Omental fat pad (tissue), 4 donors: Measurements from ENCODE around the gene SAT2. TPM values are rescaled to one million over a fixed set of nuclear protein-coding genes. Genes with fewer than 3 reads are reported as not detected.

Experiments used
- ATAC-seq: fragments of 150-250 bp; one replicate; pipeline ENCODE4 v1.9.1; 2016; ENCODE audit warnings: mild to moderate bottlenecking, moderate library complexity; ENCODE audit not compliant: low FRiP score
- DNase-seq: peaks from one replicate; pipeline ENCODE4 v3.0.0-alpha.2; 2019; ENCODE audit warnings: low spot score
- total RNA-seq, 4 donors: library from RNA; depleted of rRNA; stranded (reverse); fragments of >200 nt; gene quantifications; one replicate each; pipeline ENCODE4 v1.1.0, GENCODE V29; 2016
- TF ChIP-seq, protein P1 (sequence below), 3 donors: fragments of 450-650 bp; IDR thresholded peaks; one replicate each; pipeline ENCODE4 v1.5.1; 2016 to 2017; ENCODE audit warnings: antibody characterized with exemption in 3 of 3, mild to moderate bottlenecking in 3 of 3, moderate library complexity in 2 of 3

SAT2 gene
- 10 to 100 TPM; 55.5 to 81.3 (median 66.2) TPM for total RNA-seq

GRCh38 chr17:7627250-7628121 lies at the start of gene SAT2:
Gene SAT2, minus strand, starts transcription at chr17:7627821. Its CDS starts 186 bp downstream, at chr17:7627635.
- TF ChIP-seq, protein P1, sequence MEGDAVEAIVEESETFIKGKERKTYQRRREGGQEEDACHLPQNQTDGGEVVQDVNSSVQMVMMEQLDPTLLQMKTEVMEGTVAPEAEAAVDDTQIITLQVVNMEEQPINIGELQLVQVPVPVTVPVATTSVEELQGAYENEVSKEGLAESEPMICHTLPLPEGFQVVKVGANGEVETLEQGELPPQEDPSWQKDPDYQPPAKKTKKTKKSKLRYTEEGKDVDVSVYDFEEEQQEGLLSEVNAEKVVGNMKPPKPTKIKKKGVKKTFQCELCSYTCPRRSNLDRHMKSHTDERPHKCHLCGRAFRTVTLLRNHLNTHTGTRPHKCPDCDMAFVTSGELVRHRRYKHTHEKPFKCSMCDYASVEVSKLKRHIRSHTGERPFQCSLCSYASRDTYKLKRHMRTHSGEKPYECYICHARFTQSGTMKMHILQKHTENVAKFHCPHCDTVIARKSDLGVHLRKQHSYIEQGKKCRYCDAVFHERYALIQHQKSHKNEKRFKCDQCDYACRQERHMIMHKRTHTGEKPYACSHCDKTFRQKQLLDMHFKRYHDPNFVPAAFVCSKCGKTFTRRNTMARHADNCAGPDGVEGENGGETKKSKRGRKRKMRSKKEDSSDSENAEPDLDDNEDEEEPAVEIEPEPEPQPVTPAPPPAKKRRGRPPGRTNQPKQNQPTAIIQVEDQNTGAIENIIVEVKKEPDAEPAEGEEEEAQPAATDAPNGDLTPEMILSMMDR (IDR thresholded peaks at IDR 0.05), result no peak
- DNase-seq (peak; percentile 79), ATAC-seq (peak; percentile 98)

DNA sequence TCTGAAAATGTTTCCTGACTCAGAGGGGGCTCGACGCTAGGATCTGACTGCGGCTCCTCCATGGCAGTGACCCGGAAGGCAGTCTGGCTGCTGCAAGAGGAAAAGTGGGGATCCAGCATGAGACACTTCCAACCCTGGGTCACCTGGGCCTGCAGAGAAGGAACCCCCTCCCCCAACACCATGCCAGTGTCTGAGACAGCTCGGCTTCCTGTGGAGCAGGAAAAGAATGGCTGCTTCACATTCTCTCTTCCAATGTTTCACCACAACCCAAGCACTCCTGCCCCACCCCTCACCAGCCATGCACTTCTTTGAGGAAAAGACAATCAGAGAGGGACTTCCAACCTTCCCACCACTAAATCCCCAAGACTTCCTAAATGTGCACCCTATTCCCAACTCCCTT lies 48.9 kb upstream of the SAT2 start:
- ATAC-seq (no peak), DNase-seq (no peak)
- TF ChIP-seq, protein P1 (IDR thresholded peaks at IDR 0.05), result no peak

- DNase-seq (no peak), ATAC-seq (no peak)
- TF ChIP-seq, protein P1 (IDR thresholded peaks at IDR 0.05), result no peak
These were observed 47.3 kb upstream of the SAT2 start for GRCh38 chr17:7674934-7675333.

DNA sequence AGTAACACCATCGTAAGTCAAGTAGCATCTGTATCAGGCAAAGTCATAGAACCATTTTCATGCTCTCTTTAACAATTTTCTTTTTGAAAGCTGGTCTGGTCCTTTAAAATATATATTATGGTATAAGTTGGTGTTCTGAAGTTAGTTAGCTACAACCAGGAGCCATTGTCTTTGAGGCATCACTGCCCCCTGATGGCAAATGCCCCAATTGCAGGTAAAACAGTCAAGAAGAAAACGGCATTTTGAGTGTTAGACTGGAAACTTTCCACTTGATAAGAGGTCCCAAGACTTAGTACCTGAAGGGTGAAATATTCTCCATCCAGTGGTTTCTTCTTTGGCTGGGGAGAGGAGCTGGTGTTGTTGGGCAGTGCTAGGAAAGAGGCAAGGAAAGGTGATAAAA lies 45.6 kb upstream of the SAT2 start:
- DNase-seq, result no peak
- TF ChIP-seq, protein P1 (IDR thresholded peaks at IDR 0.05), result no peak
- ATAC-seq, result no peak

DNA sequence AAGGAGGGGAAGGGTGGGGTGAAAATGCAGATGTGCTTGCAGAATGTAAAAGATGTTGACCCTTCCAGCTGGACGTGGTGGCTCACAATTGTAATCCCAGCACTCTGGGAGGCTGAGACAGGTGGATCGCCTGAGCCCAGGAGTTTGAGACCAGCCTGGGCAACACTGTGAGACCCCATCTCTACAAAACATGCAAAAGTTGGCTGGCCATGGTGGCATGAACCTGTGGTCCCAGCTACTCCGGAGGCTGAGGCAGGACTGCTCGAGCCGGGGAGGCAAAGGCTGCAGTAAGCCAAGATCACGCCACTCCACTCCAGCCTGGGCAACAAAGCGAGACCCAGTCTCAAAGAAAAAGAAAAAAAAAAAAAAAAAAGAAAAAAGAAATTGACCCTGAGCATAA lies 40.9 kb upstream of the SAT2 start:
- ATAC-seq (no peak), DNase-seq (no peak)
- TF ChIP-seq, protein P1 (IDR thresholded peaks at IDR 0.05), result no peak

DNA sequence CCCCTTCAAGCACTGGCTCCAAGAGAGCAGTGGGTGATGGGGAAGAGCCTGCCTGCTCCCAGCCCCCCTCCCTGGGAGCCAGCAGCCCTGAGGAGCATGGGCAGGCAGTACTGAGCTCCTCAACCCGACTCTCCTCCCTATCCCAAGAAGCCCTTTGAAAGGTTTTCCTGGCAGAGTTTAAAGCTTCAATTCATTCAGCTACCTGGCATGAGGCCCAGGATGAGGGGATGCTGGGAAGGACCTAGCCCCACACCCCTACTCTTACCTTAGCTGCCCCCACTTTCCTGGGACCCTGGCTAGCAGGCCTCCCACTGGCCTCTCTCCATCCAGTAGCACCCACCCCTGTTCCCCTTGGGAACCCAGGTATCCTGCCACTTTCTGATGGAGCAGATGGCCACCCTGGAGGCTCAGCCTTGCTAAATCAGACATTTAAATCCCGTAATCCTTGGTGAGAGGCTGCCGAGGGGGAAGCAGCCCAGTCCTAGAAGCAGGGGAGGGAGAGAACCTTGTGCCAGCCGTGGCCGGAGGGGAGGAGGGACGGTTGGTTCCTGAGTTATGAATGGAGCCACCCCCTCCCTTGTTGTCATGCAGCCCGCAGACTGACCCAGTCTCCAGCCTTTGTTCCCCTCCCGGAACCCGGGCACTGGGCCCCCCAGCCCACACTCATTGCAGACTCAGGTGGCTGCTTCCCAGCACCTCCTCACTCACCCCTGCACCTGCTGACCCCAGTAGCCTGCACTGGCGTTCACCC lies 40.2 kb upstream of the SAT2 start:
- ATAC-seq (no peak), DNase-seq (no peak)
- TF ChIP-seq, protein P1 (IDR thresholded peaks at IDR 0.05), result no peak
